ENCODE measurements around the gene MAML3. TPM values are rescaled to one million over a fixed set of nuclear protein-coding genes. Genes with fewer than 3 reads are reported as not detected.

Gene MAML3
- total and polyA plus RNA-seq, 2 of the 13 experiments (the other 11 are each of a cell fraction or from before 2014, with no cell fraction given) = 0.05 to 0.13 TPM

GRCh38 chr4:140144050-140144449 lies 9.9 kb downstream of the MAML3 start (continued):
- TF ChIP-seq ZNF512B (CRISPR knock-in tag; IDR thresholded peaks at IDR 0.05; ENCODE audit: borderline replicate concordance) = no peak
- no peak for TF ChIP-seq SSRP1 (CRISPR knock-in tag; IDR thresholded peaks at IDR 0.05)
- TF ChIP-seq GABPB1 (CRISPR knock-in tag; IDR thresholded peaks at IDR 0.05) = no peak
- no peak for TF ChIP-seq HHEX (CRISPR knock-in tag; IDR thresholded peaks at IDR 0.05)

GRCh38 chr4:140141210-140141835 lies 12.7 kb downstream of the MAML3 start:
- DNase-seq (ENCODE audit: low spot score) (no peak), ATAC-seq (no peak), FAIRE-seq (no peak)
- intact Hi-C loops (cut with micrococcal nuclease; ENCODE audit: unreplicated experiment) (no loop called here), in situ Hi-C loops (cut with HindIII; ENCODE audit: extremely low pct_ligation_motif_present, low pct_unique_long_range_greater_than_20kb) (no loop called here)
- no peak overlapping the region for H3K27ac ChIP-seq (ENCODE audit: extremely low read length, insufficient read depth, low read length)
- CTCF ChIA-PET (ENCODE audit: low intra/inter-chr PET ratio, low total read pairs) = no interaction called here
- H4K20me1 ChIP-seq (ENCODE audit: insufficient read depth, low read length) = no peaks in the 10 kb centered on the region
- H2AFZ ChIP-seq (ENCODE audit: low read length) = no peak overlapping the region
- H3K4me2 ChIP-seq (ENCODE audit: low read depth, low read length) = no peak overlapping the region
- 24% methylated on average over 4 of the region's 4 CpGs for WGBS (ENCODE audit: low lambda C conversion rate)
- H3K9me3 ChIP-seq (ENCODE audit: low read length) = no peaks in the 10 kb centered on the region
- H3K36me3 ChIP-seq (replicated peaks in 1 of 2; ENCODE audit: control insufficient read depth in 1 of 2, insufficient read depth in 2 of 2, low read length in 2 of 2) = no peaks in the 10 kb centered on the region
- H3K79me2 ChIP-seq (ENCODE audit: insufficient read depth, low read length) = no peaks in the 10 kb centered on the region
- H3K9ac ChIP-seq (ENCODE audit: insufficient read depth, low read depth, low read length) = no peak overlapping the region
- 0 out of 2 replicates have a peak, but pooled peaks cover 4% of the 10 kb centered on the region for H3K4me1 ChIP-seq (ENCODE audit: insufficient read depth, low read length)
- H3K27me3 ChIP-seq (ENCODE audit: control insufficient read depth in 1 of 2, insufficient read depth in 2 of 2, low read length in 2 of 2) = no peaks in the 10 kb centered on the region; a peak in 1 of 5 replicates
- POLR2A ChIA-PET = no interaction called here
- no TSS peak for BruUV-seq (replicated peaks)
- no peak for TF ChIP-seq ZNF530 (CRISPR knock-in tag; IDR thresholded peaks at IDR 0.05; ENCODE audit: low read depth)
- TF ChIP-seq KAT8 (CRISPR knock-in tag; IDR thresholded peaks at IDR 0.05) = no peak
- TF ChIP-seq PHF5A (CRISPR knock-in tag; IDR thresholded peaks at IDR 0.05; ENCODE audit: low read depth, unreplicated experiment) = no peak
- no peak for TF ChIP-seq ZNF224 (CRISPR knock-in tag; IDR thresholded peaks at IDR 0.05)
- no peak for TF ChIP-seq ZNF136 (CRISPR knock-in tag; IDR thresholded peaks at IDR 0.05; ENCODE audit: low read depth)
- TF ChIP-seq ZNF44 (CRISPR knock-in tag; IDR thresholded peaks at IDR 0.05) = no peak
- no peak for TF ChIP-seq TRIM24 (CRISPR knock-in tag; IDR thresholded peaks at IDR 0.05)
- no peak for TF ChIP-seq ASH2L (IDR thresholded peaks at IDR 0.05; ENCODE audit: insufficient read length, low read depth, low read length)
- no peak overlapping the region for H3K4me3 ChIP-seq (replicated peaks in 1 of 3; ENCODE audit: insufficient read depth in 1 of 3, low read depth in 2 of 3, low read length in 3 of 3)

All from HepG2 (cell line).